Nucleus accumbens (tissue), 56 donors: ENCODE measurements around the gene CNNM1.

ENCODE experiments used
- DNase-seq, 56 donors: peaks; one replicate each; lab custom pipeline; 2025; lab: John Stamatoyannopoulos, UW

CNNM1 gene

DNA sequence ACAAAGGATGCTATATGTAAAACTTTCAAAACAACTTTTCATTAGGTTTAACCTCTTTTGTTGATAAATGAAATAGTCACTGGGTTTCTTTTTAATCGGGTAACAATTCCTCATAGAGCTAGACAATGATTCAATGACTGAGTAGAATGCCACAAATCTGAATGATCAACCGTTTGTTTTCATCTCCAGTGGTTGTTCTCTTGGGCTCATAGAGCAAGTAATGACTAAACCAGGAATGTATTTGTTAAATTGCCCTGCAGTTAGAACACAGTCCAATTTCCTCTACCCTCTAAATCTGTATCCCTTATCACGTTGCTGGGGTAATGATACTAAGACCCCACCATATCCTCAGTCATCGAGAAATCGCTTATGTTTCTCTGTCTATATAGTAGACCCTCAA, 40.0 kb downstream of the CNNM1 start:
- DNase-seq = no peak

DNA sequence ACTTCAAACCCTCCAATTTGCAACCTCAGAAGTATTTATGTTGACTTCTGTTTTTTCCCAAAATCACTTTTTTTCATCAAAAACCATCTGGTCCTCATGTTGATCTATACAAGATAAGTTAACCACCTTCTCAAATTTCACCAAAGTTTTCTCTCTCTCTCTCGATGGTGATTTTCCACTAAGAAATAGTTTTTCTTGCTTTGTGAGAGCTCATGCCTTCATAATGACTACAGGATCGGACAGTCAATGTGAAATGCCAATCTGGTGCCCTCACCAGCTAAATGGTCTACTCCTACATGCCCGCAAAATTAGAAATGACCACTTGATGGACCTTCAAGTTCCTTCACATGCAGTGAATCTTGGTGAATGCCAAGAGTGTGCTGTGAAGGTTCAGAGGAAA, 40.4 kb downstream of the CNNM1 start:
- DNase-seq = no peak

DNA sequence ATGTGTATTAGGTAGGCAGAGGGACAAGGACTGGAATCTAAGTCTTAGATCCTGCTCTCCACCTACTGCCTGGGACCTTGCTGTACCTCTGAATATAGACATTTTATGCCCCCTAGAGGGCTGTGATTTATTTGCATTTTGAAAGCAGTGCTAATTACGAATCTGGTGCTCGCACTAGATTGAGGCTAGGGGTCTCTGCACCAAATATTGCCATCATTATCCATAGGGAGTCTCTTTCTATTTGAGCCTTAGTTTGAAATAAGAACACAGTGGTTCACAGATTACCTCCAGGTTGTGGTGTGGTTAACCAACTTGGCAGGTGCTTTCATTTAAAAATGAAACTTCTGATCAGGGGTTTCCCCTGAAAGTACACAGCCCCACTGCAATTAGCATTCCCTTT, 41.8 kb downstream of the CNNM1 start:
- DNase-seq = no peak

DNA sequence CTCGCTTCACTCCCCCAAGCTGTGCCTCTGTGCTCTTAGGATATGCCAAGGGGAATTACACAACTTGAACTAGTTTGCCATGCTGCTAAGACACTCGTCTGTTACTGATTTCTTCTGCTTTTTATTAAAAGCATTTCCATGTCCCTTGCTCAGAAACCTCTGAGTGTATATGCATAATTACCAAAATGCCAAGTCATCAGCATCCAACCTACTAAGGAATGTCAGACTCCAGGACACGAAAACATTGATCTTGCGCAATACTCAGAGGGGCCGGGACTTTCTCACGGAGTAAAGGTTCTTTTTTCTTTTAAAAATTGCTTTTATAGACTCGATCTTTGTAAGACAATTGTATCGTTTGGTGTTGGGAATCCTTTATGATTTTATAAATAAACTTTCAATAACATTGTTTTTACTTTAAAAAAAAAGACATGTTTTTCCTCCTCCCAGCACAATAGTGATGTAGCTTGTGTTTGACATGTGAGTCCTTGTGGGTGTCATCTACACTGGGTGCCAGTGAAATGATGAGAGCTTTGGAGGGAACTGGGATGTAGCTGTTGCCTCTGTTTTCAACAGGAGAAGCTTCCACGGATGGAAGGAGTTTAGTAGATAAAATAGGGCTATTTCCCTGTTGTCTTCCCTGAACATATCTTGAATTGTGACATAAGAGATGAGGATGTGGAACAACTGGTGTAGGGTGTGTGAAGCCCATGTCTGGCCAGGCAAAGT, 43.6 kb downstream of the CNNM1 start:
- no peak for DNase-seq

DNA sequence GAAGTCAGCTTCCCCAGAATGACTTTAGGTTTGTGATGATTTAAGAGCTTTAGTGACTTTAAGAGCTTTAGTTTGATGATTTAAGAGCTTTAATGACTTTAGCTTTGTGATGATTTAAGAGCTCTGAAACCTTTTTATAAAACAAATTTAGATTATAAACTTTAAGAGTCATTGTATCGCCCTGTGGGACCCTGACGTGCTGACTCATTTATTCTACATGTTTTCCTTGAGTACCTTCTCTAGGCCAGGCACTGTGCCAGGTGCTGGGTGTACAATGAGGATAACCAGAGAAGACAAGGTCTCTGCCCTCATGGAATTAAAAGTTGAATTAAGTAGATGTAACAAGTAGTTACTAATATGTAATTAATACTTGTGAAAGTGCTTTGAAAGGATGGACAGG, 45.4 kb downstream of the CNNM1 start:
- no peak for DNase-seq

DNA sequence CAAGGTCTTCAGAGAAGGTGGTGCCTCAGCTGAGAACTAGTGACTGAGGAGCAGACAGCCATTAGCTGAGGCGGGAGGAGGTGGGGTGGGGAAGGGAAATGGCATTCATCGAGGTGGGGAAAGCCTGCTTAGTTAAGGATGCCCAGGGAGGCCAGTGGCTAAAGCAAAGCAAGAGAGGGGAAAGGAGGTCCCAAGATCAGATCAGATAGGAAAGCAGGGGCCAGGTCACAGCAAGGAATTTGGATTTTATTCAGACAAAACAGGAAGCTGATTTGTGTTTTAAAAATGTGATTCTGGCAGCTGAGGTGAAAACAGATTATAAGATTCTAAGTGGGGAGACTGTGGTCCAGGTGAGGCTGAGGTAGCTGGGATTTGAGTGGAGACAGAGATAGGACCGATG, 45.8 kb downstream of the CNNM1 start:
- DNase-seq = no peak

DNA sequence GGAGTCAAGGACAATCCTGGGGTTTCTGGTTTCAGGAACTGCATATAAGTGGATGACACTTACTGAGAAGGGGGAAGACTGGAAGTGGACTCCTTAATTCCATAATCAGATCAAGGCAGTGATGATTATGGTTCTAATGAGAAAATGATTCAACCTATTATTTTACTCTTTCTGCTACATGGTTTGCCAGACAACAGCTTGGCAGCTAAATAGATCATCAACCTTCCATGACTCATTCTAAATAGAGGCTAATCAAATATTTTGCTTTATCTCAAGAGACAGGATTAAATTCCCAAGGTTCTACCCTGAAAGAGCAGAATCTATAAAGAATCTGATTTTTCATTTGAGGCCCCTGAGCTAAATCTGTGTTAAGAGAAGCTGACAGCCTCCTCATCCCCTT, 46.3 kb downstream of the CNNM1 start:
- no peak for DNase-seq

DNA sequence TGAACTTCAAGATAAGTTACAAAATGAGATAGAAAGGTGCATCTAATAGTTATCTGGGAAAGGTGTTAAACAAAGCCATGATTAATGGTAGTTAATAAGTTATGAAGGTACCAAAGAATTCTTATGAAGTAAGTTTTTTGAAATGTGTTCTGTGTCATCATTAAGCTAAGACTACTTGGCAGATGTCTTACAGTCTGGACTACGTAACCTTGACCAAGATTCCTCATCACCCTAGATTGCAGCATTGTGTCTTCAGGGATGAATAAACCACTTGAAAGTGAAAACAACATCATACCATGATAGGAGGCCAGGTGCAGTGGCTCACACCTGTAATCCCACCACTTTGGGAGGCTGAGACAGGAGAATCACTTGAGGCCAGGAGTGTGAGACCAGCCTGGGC, 53.0 kb downstream of the CNNM1 start:
- no peak for DNase-seq

DNA sequence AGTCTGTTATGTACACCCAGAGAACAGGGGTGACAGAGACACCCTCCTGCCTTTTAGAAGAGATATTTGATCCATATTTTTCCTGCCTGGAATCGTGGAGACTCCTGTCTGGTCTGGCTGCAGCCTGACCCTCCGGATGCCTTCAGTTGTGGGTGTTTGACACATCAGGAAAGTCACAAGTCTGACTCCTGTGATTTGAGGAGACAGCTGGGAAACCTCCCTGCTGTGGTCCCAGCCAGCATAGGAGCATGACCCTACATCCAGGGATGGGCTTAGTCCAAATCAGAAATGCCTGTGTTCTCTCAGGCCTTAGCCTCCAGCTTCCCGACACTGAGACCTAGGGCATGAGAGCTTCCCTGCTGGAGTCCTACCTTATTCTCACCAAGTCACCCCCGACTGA, 57.9 kb downstream of the CNNM1 start:
- no peak for DNase-seq

DNA sequence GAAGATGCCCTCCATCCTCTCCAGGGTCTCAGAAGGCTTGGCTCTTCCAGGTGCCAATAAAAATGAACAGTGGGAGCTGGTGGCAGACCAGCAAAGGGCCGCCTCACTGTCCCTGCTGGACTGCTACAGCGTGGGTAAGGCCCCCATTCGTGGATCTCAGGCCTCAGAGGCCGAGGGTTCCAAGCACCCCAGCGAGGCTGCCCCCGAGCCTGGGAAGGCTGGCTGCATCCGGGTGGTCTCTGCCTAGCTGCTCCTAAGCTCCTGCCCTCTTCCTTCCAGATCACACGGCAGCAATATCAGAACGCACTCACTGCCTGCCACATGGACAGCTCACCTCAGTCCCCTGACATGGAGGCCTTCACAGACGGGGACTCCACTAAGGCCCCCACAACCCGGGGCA, 58.4 kb downstream of the CNNM1 start:
- DNase-seq = no peak

DNA sequence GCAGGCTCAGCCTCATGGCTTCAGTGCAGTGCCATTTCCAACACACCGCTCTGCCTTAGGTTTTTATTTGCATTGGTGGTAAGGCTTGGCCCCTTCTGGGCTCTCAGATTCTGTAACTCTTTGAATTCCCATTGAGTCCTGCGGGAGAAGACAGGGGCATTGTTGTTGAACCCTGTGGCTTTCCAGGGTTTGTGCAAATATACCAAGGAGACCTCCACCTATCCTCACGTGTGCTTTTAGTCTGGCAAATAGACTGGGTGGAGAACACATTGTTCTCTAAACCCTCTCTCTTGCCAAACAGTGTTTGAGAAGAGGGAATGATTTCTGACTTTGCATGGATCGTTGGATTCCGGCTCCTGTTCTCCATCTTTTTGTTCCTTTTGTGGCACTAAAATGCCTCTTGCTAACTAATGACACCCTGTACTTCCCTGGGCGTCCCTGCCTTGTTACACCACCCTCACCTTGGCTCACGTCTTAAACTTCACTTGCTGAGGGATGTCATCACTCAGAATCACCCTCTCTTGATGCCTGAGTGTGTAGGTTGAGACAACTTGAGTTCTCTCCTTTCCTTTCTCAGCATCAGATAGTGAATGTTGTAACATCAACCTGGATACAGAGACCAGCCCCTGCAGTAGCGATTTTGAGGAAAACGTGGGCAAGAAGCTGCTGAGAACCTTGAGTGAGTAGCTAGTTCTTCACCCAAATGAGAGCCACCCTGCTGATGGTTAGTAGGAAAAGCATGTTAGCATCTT, 60.7 kb downstream of the CNNM1 start:
- peak in 11 of 56 donors; percentile 13 to 67 (median 48) for DNase-seq

DNA sequence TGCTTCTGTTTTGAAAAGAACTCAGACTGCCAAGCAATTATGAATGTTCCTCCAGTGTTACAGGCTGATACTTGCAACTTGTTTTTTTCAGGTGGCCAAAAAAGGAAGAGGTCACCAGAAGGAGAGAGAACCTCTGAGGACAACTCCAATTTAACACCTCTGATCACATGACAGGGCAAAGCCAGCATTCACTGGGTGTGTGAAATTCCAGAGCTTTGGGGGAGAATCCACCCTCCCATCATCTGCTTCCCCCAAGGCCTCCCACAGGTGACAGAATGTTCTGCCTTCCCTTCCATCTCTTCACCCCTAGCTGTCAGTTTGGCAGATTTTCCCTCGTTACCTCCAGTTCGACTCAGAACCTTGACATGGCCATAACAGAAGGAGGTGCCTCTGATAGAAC, 62.2 kb downstream of the CNNM1 start:
- no peak for DNase-seq

DNA sequence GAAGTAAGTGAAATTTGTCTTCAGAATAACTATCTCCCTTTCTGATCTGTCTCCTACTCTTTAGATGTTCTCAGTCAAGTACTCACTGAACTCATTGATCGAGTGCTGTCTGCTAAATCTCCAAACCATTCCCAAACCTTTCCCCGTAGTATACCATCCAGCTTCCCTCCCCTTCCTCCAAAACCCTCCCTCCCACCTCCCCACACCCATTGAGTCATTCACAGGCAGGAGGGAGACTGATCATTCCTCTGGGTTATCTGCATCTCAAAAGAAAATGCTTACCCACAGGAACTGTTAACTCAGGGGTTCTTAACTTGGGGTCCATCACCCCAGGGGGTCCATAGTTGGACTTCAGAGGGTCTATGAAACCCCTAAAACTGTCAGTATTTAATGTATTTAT, 63.9 kb downstream of the CNNM1 start:
- no peak for DNase-seq

DNA sequence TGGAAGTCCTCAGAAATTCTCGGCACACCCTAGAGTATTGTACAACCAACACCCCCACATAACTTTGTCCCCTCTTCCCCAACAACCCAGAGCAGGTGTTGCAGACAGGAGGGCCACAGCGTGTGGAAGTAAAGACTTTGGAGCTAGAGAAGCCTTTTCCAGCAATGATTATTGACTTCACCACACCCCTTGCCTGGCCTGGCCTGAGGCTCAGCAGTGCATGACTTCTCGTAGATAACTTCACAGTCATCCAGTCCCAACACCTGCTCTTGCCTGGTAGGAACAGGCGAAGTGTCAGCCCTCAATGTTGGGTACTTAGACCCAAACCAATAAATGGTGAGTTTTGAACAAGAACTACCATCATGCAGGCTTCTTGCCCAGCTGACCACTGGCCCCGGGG, 64.5 kb downstream of the CNNM1 start:
- DNase-seq = no peak

DNA sequence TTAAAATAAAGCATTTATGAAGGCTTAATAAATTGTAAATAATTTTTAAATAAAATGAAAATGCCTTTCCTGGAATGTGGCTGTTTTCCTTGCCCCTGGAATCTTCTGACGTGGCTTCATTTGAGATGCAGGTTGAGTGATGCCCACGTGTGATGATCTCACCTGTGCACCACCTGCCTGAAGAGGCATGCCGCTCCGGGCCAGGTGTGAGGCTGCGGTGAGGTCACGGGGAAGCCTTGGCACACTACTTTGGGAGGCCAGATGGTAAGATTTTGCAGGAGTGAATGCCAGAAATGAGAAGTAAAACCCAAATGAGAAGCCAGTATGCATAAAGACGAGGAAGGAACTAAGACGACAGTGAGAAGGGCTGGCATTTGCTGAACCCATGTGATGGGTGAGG, 65.1 kb downstream of the CNNM1 start:
- no peak for DNase-seq

DNA sequence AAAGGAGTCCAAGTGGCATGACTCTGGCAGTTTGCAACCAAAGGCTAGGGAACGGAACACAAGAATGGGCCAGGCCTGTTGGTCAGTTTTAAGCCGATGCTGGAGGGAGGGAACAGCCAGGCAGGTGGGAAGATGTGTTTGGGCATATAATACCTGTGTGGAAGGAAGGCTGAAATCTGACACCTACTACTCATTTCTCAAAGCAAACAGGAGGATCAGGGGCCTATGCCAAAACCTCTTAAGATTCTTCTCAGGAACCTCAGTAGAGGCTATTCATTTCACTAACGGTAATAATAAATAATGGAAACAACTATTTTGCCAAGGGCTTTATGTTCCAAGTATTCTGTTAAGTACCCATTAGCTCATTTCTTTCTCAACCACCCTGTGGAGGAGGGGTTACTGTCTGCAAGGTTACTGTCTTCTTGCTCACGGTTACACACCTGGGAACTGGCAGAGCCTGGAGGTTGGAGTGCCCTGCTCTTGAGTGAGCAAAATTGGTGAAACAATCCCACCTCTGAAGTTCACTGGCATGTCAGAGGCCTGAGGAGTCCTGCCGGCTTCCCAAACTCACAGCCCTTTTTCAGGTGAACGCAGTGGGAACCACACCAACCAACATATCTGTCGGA, 65.7 kb downstream of the CNNM1 start:
- DNase-seq = no peak

DNA sequence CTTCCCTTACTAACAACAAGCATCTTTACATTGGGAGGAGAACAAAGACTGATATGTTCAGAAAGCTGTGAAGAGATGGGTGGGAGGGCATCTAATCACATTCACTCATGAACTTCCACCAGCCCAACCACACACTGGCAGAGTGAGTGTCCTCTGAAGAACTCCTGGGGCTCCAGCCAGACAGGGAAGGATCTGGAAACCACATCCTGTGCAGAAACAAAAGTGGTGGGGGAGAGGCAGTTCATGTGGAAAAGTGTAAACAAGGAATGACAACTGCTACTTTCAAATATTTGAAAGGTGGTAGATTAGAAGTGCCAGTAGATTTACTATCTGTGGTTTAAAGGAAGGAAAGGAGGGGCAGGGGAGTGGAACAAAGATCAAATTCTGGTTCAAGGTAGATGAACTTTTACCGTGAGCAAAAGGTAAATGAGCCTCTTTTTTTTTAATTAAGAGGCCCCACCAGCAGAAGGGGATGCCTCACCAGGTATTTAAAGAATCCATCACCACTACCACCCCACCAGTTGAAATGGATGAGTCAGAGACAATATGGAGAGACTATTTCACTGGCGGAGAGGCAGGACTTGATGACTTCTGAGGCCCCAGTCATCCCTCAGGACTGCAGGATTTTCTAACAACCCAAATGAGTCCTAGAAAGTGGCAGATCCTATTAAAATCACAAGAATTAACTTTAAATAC, 66.7 kb downstream of the CNNM1 start:
- peak in 13 of 56 donors; percentile 6 to 57 (median 18) for DNase-seq

DNA sequence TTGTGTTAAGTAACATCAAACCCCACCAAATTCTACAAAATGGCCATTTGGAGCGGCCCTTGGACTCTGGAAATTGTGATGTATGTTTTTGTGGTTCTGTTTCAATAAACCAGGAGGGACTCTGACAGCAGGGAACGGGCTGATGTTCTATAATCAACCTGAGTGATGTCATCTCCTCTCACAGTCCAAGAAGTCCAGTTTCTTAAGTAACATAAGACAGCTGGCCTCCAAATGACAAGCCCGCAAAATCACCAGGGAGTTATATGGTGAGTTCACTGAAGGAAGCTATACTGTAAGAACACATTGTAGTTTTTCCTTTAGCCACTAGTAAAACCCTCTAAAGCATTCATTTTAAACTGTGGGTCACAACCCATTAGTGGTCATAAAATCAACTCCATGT, 67.3 kb downstream of the CNNM1 start:
- DNase-seq = no peak

DNA sequence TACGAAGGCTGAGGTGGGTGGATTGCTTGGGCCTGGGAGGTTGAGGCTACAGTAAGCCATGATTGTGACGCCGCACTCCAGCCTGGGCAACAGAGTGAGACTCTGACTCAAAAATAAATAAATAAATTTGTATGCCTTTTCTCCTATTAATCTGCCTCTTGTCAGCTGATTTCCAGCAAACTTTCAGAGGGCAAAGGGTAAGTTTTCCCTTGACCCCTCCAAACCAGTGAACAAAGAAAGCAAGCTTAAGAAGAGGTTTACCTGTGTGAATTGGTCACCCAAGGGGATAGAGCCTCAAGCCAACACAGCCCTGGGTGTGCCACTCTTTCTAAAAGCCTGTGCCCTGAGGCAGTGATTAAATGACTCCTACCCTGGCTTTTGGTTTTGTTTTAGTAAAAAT, 70.5 kb downstream of the CNNM1 start:
- no peak for DNase-seq

DNA sequence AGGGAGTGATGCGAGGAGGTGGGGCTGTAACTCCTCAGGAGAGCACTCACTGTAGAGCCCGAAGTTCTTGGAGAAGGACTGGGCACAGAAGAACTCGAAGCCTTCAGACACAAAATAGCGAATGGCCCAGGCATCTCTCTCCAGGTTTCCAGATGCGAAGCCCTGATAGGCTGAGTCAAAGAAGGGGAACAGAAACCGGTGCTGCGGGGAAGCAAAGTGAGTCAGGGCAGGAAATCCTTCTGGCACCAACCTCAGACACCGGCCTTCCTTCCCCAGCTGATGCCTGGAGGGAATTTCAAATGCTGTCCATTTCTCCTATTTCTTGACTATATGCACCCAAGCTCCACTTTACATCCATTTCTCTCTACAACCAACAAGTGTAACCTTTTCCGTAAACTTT, 74.5 kb downstream of the CNNM1 start:
- peak in 1 of 56 donors; percentile 5 for DNase-seq

DNA sequence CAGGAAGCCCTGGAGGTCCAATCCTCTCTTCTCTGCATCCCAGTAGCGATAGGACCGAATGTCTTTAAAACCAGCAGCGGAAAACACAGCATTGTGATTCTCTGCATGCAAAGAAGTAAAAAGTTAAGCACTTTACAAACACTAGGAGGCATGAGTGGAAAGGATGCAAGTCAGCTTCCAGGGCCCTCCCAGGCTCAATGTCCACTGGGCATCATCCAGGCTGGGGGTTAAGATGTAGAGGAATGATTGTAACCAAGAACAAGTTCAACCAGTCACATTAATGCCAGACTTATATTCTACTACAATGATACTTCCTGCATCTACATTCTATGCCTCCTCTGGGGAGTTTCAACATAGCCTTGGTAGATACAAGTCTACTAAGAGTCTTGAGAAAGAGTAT, 77.0 kb downstream of the CNNM1 start:
- no peak for DNase-seq
